GM21619 (cell line): ENCODE measurements around the gene CYGB.

Source experiments
- ATAC-seq: cut with Tn5 transposase; IDR thresholded peaks from one replicate; pipeline ENCODE4 v1.9.1; 2021; ENCODE audit not compliant: unreplicated experiment

The CYGB gene

DNA sequence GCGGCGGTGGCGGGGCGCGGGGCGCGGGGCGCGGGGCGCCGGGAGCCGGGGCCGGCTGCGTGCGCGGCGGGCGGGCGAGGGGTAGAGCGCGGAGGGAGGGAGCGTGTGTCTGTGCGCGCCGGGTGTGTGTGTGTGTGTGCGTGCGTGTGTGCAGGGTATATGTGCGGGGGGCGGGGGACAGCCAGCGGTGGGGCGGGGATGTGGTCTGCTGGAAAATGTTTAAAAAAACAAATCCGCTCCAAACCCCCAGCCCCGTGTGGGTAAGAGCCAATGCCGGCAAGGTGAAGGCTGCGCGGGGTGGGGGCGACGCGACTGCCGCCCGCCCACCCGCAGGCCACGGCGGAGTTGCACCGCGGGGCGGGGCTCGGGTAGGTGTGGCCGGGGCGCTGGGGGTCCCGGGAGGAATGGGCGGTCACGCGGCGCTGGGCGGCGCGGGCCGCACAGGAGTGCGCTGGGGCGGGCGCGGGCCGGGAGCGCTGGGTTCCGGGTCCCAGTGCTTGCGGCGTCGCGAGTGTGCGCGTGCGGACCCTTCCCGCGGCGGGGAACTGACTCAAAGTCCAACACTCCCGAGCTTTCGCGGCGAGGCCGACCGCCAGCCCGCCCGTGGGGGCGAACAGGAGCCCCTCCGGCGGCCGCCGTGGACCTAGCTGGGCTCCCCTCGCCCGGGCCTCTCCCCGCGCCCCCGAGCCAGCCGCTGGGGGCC, at the start of gene CYGB:
Gene CYGB (minus strand): TSS at position 132 of the 703 bp plus-strand sequence. CDS start 167 bp downstream, outside the sequence.
- ATAC-seq, result no peak

DNA sequence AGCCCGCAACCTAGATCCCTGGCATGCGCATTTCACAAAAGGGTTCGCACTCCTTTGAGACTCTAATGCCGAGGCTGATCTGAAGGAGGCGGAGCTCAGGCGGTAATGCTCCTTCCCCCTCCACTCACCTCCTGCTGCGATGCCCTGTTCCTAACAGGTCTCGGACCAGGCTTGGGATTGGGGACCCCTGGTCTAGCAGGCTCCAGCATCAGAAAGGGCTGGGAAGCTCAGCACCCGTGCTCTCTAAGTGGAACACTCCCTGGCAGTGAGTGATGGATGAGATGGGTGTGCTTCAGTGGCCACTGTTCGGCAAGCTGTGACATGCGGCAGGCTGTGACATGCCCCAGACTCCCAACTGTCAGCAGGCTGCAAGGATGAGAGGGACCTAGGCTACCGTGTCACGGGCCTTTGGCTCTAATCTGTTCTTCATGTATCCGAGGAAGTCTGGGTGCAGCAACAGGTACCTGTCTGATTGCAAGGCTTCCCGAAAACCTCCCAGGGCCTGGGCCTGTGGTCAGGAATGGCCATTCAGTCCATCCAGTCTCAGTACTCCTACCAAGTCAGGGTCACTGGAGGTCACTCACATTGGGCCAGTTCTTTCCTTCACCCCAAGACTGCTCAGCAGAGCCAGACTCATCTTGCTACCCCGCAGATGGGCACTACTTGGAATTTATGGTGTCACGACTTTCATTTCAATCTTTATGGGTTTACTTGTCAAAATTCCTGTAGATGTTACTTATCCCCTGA, 49.4 kb upstream of the CYGB start:
- no peak for ATAC-seq

DNA sequence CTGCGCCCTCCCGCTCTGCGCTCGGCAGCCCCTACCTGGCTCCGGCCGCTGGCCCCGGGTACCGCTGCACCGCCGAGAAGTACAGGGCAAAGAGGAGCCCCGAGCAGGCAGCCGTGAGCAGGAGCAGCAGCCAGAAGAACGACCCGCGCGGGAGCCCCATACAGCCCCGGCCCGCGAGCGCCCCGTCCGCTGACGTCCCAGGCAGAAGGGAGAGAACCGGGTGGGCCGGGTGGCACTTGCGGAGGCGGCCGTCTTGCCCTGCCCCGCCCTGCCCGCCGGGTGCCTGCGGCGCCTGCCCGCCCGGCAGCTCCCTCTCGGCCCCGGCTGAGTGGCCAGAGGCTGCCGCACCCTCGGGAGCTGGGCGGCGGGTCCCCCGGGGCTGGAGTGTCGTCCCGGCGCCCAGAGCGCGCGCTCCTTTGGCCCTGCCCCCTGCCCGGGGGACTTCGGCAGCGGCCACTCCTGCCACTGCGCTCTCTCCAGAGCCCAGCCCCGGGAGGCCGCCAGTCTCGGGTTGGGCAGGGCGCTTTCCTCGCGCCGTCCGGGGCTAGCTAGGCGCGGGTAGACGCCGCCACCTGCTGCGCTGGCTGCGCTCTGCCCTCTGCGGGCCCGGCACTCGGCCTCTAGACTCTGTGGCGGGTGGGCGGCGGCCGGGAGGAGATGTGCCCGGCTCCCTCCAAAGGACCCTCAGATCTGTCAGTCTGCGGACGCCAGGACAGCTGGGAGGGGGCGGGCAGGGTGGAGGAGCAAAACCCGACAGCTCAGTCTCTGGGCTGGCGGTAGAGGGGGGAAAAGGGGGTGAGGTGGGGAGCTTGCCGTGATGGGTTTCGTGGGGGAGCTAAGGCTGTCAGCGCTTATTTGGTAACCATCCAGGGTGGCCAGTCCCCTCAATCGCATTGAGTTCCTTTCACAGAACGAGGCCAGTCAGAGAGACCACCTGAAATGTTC, 48.4 kb upstream of the CYGB start, which contains the start of gene ST6GALNAC2:
Gene ST6GALNAC2 (minus strand): TSS at position 212 of the 945 bp plus-strand sequence. CDS start 52 bp downstream, at position 160.
- no peak for ATAC-seq

DNA sequence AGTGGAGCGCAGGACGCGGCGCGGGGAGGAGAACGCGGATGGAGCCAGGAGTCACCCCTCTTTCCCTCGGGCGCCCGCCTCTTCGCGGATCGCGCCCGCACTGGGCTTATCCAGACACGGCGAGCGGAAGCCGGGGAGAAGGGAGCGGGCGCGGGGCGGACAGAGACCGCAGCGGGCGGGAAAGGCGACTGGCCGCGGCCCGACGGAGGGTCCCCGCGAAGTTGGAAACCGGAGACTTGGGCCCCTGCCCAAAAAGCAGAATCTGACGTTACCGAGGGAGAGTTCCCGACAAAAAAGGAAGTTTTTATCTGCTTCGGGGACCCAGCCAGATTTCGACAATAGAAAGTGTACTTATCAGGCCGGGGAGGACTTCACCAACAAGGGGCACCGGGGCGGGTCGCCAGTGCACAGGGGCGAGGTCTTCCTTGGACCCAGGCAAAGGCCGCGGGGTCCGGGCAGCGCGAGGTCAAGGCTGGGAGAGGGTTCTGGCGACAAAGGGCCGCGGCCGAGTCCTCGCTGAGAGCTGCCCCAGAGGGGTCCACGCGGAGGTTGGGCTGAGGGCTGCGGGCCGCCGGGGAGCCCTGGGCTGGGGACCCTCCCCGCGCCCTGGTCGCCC, 47.6 kb upstream of the CYGB start:
- no peak for ATAC-seq

DNA sequence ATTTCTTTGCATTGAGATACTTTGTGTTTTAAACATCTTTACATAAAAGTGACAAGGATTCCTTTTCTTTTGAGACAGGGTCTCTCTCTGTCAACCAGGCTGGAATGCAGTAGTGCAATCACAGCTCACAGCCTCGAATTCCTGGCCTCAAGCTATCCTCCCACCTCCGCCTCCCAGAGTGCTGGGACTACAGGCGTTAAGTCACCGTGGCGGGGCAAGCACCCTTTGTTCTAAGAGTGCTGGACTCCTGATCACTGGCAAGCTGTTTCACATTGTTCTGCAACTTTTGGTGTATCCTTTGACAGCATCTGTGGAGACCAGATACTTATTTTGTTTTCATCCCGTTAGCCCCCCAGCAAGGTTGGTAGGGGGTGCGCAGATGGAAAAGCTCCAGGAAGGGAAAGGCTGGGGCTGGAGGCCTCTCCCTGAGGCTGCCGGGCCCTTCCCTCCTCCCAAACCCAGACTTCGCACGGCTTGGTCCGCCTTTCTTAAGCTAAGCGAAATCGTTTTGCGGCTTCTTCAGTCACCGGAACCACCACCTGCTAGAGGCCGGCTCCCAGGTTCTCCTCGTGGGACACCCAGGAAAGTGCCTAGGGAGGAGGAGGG, 47.0 kb upstream of the CYGB start:
- ATAC-seq, result no peak

DNA sequence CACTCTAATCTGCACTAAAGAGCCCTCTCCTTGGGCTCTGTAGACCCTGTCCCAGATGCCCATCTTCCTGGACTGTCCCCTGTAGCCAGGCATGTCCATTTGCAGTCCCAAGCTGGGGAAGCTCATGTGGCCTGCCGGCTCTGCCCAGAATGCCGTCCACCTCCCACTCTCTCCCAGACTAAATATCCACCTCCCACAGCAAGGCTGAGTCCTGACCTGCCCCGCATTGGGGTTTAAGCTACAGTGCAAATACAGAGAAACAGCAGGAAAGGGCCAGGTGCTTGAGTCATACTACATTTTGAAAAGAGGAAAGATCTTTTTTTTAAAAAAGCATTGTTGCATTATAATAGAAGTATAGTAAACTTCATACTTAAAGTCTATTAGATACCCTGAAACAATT, 45.2 kb upstream of the CYGB start:
- ATAC-seq, result no peak

DNA sequence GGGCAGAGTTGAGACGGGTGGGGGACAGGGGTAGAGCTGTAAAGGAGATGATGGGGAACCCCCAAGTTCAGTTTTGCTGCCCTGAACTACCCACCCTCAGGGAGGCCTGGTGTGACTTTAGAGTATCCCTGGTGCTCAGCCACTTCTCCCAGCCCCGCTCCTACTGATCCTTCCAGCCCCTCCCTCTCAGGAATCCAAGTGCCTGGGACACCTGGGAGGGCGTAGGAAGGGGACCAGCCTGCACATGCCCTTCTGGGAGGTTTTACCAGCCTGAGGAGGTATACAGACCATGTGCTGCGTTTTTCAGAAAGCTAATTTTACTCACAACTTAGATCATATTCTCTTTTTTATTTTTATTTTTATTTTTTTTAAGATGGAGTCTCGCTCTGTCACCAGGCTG, 44.0 kb upstream of the CYGB start:
- ATAC-seq, result no peak

DNA sequence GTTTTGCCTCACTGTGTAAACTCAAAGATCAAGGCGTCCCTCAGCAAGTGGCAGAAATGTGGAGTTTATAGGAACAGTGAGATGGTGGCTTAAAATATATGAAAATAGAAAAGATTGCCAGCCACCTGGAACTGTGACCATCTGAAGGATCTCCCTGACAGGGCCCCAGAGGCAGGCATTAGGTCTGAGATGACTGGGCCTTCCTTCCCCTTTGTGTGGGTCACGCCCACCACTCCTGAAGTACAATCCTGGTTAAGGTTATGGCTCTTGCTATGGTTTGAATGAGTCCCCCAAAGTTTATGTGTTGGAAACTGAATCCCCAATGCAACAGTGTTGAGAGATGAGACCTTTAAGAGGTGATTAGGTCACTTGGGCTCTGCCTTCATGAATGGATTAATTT, 41.8 kb upstream of the CYGB start:
- ATAC-seq, result no peak

DNA sequence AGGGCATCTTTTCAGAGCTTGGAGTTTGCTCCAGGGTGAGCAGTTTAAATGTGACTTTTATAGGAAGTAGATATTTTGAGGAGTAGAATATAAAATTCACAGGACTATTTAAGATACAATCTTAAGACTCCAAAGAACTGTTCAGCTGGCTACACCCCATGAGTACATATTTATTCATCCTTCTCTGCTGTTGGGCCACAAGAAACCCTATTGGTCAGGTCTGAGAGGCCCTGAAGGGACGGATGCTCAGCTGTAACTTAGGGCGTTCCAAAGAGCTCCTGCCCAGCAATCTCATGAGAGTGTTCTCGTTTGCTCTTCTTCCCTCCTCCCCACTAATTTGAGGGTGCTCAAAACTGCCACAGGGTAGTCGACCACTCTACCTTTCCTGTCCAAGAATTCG, 40.9 kb upstream of the CYGB start:
- ATAC-seq, result no peak

DNA sequence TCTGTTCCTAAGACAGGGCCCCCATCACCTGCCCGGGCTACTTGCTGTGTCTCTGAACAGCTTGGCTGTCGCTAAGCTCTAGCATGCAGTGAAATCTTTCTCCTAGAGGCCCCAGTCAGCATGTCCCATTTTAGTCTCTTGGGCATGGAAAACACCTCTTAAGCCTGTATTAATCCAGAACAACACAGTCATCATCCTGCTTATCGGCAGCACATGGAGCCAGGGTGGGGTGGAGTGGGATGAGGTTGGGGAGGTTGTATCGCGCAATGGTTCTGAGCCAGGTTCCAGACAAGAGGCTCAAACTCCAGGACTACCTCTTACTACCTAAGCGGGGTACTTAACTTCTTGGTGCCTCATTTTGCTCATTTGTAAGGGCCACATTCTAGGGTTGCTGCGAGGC, 40.4 kb upstream of the CYGB start:
- no peak for ATAC-seq

DNA sequence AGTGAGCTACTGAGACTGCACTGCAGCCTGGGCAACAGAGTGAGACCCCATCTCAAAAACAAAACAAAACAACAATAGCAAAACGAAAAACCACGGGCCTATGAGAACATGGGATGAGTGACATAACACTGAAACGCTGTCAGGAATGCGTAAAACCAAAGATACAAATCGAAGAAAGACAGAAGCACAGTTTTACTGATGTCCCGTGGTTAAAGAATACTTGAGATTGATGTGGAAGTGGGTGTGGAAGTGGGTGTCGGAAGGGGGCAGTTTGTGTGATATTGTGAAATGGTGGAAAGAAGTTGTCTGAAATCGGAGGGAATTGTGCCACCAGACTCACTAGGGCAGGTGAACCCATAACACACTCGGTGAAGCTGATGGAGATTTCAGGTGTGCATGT, 38.7 kb upstream of the CYGB start:
- no peak for ATAC-seq

DNA sequence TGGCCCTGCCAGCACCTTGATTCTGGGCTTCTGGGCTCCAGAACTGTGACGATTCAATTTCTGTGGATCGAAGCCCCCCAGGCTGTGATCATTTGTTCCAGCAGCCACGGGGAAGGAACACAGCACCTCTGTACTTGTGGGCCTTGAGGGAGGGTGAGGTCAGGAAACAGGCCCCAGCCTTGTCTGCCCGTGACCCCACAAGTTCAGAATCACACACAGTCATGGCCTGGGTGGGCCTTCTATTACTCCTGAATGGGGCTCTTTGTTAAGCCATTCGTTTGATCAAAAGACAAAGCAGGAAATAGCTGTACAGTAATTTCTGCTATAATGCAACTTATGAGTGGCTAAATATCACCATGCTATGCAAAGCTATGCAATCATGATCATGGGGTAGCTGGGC, 38.1 kb upstream of the CYGB start:
- ATAC-seq, result no peak

DNA sequence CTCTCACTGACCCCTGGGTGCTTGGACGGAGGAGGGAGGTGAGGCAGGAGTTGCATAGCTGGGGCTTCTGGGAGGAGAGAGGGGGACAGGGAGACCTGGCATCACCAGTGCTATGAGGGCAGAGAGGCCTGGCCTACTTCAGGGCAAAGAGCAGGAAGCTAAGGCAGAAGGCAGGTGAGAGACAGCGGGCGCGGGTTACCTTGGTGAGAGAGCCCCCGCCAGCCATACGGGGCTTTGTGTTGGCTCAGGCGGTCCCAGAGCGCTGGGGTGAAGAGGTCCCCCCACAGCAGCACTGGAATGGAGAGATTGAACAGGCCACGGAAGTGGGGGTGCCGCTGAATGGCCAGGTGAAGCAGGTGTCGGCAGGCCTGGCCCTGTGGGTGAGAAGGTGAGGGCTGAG, 36.7 kb upstream of the CYGB start:
- ATAC-seq, result no peak

DNA sequence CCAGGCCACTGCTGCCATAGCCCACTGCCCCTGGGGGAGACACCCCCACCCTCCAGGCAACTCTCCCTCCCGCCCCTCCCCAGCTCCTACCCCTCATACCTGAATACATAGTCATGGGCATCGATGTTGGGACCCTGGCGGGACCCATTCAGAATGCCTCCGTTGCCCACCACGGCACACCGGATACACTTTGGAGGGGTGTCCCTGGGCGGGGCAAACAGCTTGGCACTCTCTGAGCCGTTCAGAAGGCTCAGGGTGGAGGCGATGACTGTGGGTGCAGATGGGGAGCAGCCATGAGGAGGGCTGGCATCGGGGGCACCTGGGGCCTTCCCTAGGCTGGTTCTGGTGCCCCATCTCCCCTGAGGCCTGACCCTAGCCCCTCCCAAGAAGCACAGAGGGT, 35.6 kb upstream of the CYGB start:
- no peak for ATAC-seq

DNA sequence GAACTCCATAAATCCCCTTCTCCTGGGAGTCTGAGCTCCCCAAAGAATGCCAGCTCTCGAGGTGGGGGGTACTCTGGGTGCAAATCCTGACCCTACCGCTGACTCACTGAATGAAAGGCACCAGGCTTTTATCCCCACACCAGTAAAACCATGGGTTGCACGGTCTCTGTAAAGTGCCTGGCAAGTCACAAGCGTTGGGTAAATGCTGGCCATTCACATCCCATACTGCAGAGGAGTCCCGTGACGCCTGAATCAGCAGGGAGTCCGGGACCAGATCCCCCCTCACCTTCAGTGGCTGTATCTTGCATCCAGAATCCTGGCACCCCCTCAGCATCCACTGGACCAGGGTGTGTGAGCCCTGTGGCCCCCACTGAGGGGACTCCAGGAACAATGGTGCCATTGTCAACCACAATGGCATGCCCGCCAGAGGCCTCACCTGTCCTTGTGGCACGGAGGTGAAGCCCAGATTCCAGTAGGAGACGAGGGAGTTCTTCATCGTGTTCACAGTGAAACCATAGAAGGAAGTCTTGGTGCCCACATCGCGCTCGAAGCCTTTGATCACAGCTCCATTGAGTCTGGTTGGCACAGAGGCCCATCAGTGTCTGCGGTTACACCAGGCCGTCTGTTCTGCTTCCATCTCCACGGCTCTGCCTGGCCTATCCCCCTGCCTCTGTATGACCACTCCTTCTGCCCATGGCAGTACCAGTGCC, 34.8 kb upstream of the CYGB start:
- ATAC-seq, result no peak

DNA sequence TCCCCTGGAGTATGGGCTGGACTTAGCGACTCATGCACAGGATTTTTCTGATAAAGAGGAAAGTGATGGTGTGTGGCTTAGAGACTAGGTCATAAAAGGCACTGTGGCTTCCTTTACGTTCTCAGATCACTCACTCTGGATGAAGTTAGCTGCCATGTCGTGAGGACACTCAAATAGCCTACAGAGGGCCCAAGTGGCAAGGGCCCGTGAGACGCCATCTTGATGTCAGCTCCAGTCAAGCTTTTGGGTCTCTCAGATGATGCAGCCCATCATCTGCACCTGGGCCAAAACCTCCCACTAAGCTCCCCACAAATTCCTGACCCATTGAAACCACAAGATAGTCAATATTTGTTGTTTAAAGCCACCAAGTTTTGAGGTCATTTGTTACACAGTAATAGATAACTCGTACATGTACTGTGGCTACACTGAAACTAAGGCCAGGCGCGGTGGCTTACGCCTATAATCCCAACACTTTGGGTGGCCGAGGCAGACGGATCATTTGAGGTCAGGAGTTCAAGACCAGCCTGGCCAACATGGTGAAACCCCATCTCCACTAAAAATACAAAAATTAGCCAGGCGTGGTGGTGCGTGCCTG, 33.5 kb upstream of the CYGB start:
- ATAC-seq, result no peak

DNA sequence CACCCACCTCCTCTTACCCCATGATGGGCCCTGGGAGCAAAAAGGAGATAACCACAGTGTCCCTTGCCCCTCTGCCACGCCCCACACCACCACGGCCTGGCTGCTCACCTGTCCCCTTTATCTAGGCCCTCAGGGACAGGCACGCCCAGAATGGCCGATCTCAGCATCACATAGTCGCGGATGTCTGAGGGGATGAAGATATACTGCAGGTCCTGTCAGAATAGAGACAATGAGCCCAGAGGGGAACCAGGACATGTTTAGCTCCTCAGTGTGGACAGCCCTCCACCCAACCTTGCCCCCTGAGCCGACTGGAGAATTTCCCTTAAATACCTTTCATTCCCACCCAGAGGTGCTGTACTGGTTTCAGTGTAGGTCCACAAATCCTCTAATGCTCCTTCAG, 32.9 kb upstream of the CYGB start:
- no peak for ATAC-seq

DNA sequence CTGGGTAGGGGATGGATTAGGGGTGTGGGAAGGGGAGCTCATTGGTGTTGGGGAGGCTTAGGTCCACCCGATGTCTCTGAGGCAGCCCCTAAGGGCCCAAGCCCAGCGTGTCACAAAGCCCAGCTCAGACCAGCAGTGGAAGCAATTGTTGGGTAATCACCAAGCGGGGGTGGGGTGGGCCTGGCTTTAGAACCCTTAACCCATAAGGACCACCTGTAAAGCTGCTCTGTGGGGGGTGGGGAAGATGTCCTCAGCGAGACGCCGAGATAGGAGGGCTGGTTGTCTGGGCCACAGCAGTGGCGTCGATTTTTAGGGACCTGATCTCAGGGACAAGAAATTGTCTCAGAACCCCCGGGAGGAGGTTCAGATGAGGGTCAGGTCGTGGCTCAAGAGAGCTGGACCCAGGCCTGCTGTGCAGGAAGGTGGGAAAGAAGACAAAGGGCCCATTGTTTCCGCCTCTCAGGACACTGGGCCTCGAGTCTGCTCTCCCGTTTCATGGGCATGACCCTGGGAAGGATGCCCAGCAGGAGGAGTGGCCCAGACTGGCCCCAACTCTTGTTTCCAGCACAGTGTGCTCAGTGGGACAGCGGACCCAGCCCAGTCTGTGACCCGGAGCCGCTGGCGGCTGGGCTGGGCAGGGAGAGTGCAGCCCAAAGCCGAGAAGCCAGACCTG, 32.2 kb upstream of the CYGB start:
- ATAC-seq, result no peak

DNA sequence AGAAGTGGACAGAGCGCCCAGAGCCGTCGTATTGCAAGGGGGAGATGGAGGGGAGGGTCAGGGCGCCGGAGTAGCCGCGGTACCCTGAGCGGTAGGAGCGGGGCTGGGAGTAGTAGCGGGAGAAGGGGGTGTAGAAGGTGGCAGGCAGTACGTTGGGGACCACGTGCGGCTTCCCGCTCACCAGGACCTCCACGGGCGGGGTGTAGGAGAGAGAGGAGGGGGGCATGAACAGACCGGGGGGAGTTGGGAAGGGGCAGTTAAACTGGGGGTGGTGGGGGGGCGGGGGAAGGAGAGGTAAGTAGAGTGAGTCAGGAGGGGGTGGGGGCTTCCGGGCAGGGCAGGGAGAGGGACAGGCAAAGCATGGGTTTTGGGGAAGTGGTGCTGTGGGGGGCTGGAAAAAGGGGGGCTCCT, 31.3 kb upstream of the CYGB start:
- ATAC-seq, result no peak
